Psoas muscle (tissue), 8 donors: ENCODE results near the gene CADM1. TPM values are rescaled to one million over a fixed set of nuclear protein-coding genes. Genes with fewer than 3 reads are reported as not detected.

ENCODE experiments used
- ATAC-seq, 4 donors: fragments of 200-7000 bp; cut with Tn5 transposase; one replicate each; pipeline ENCODE4 v1.9.1; 2020; ENCODE audit warnings: moderate library complexity in 3 of 4, mild to moderate bottlenecking in 2 of 4
- DNase-seq, 2 donors: peaks; one replicate each; pipeline ENCODE4 v3.0.0-alpha.2; 2020
- H3K27ac ChIP-seq: fragments of 200-600 bp; one replicate; pipeline ENCODE4 v1.8.0; 2022
- H3K27me3 ChIP-seq, 3 donors: fragments of 200-600 bp in 1 of 3; one replicate each; pipeline versions ENCODE4 v1.6.1 to v1.8.0; 2013 to 2022; ENCODE audit warnings: low read length in 2 of 3, mild to moderate bottlenecking in 2 of 3, moderate library complexity in 1 of 3; ENCODE audit not compliant: insufficient read depth in 3 of 3
- H3K36me3 ChIP-seq, 2 donors: fragments of 200-600 bp in 1 of 2; one replicate each; pipeline versions ENCODE4 v1.6.1 to v1.8.0; 2013 to 2022; ENCODE audit warnings: low read depth in 1 of 2, mild to moderate bottlenecking in 1 of 2, moderate library complexity in 1 of 2; ENCODE audit not compliant: insufficient read depth in 1 of 2
- H3K4me1 ChIP-seq: fragments of 200-600 bp; one replicate; pipeline ENCODE4 v1.8.0; 2022
- H3K4me3 ChIP-seq: fragments of 200-600 bp; one replicate; pipeline ENCODE4 v1.8.0; 2022; ENCODE audit warnings: mild to moderate bottlenecking
- H3K9me3 ChIP-seq: fragments of 200-600 bp; one replicate; pipeline ENCODE4 v1.8.0; 2022
- CTCF ChIP-seq: fragments of 200-600 bp; IDR thresholded peaks from one replicate; pipeline ENCODE4 v1.8.0; 2022; ENCODE audit warnings: antibody characterized with exemption
- WGBS, 3 donors: extraction: QIAGEN DNeasy Blood & Tissue Kit; methylation state at CpG; one replicate each; pipeline versions ENCODE4 v1.1.6 to v1.1.7; 2013; 5-methylcytosine and 5-hydroxymethylcytosine counted together
- intact Hi-C, 2 donors: fragments of 100-400 bp; cut with DNase I; formaldehyde crosslinking; loops; one replicate each; pipeline versions ENCODE4 v1.11.0 to v1.14.2; 2022
- polyA plus RNA-seq, 3 donors: library from polyadenylated mRNA; stranded (reverse); fragments of 200-250 nt; gene quantifications; one replicate each; pipeline ENCODE4 v1.2.3, GENCODE V29; 2013
- total RNA-seq, 4 donors: library from RNA; stranded (reverse); fragmentation: NEBNext Ultra II Directional in 2 of 4; extraction: Animal tissue kit (Norgen Biotek cat#: 25700) in 2 of 4; gene quantifications; one replicate each; pipeline versions ENCODE4 v1.2.1 to v1.2.4, GENCODE V29; 2021 to 2023
- donor health status: healthy with polysubstance abuse.
- donor health status: DM: no; HTN: no; CAD: no; lungs with moderate emphysema.
- donor health status: Bipolar disorder and iron deficiency.
- donor health status: healthy.
- donor health status: DM: yes; HTN: yes; CAD: no.
- donor health status: DM: no; HTN: no; CAD: no.
- donor health status: DM: no; HTN: no; CAD: no.
- donor health status: DM: yes; HTN: yes; CAD: no.

The CADM1 gene
- total and polyA plus RNA-seq, 7 donors: 3.1 to 12.4 (median 9.5) TPM

- H3K27me3 ChIP-seq: no peaks in the 10 kb centered on the region
- no peak for TF ChIP-seq CTCF
- DNase-seq (no peak), ATAC-seq (no peak)
- intact Hi-C loops: no loop called here
- no peak overlapping the region for H3K4me3 ChIP-seq
- no peaks in the 10 kb centered on the region for H3K9me3 ChIP-seq
- H3K27ac ChIP-seq: no peak overlapping the region
- no peaks in the 10 kb centered on the region for H3K36me3 ChIP-seq
- no peaks in the 10 kb centered on the region for H3K4me1 ChIP-seq
- 44 to 53% (median 48%) methylated on average over 10 of the region's 10 CpGs for WGBS, 3 donors
Measured at GRCh38 chr11:115548878-115549528, 44.8 kb upstream of the CADM1 start.

- Histone ChIP-seq H3K9me3 (no peaks in the 10 kb centered on the region), H3K4me1 (no peaks in the 10 kb centered on the region), H3K27me3 (no peaks in the 10 kb centered on the region), H3K4me3 (no peak overlapping the region), H3K27ac (no peak overlapping the region), H3K36me3 (no peaks in the 10 kb centered on the region)
- DNase-seq (no peak), ATAC-seq (no peak)
- intact Hi-C loops: no loop called here
- 58 to 62% (median 58%) methylated on average over 2 of the region's 2 CpGs for WGBS, 3 donors
- TF ChIP-seq CTCF: no peak
Measured at GRCh38 chr11:115545581-115546210, 41.5 kb upstream of the CADM1 start.

GRCh38 chr11:115544422-115544948 is 40.3 kb upstream of the CADM1 start:
- WGBS, 3 donors: 44 to 58% (median 53%) methylated on average over 2 of the region's 2 CpGs
- Histone ChIP-seq H3K27ac (no peak overlapping the region), H3K4me3 (no peak overlapping the region), H3K27me3 (no peaks in the 10 kb centered on the region), H3K4me1 (no peaks in the 10 kb centered on the region), H3K9me3 (no peaks in the 10 kb centered on the region), H3K36me3 (no peaks in the 10 kb centered on the region)
- no peak for ATAC-seq
- intact Hi-C loops: no loop called here
- no peak for TF ChIP-seq CTCF
- DNase-seq: no peak

GRCh38 chr11:115541518-115541917 is 37.3 kb upstream of the CADM1 start:
- H3K27me3 ChIP-seq: peaks cover 0 to 6% (median 0%) of the 10 kb centered on the region in 3 donors
- H3K4me1 ChIP-seq: no peaks in the 10 kb centered on the region
- H3K9me3 ChIP-seq: no peaks in the 10 kb centered on the region
- no peaks in the 10 kb centered on the region for H3K36me3 ChIP-seq
- H3K27ac ChIP-seq: no peak overlapping the region
- ATAC-seq (no peak), DNase-seq (no peak)
- WGBS, 3 donors: 78 to 90% (median 82%) methylated on average over 8 of the region's 8 CpGs
- no peak overlapping the region for H3K4me3 ChIP-seq
- intact Hi-C loops: no loop called here
- TF ChIP-seq CTCF: no peak
